A673 (cell line): ENCODE data around the gene ZNF827. TPM values are rescaled to one million over a fixed set of nuclear protein-coding genes. Genes with fewer than 3 reads are reported as not detected.

Source experiments
- BruUV-seq: library from RNA; stranded (reverse); fragments of 400-500 nt; replicated peaks from 2 replicates; lab custom pipeline; 2021; lab: Mats Ljungman, UMichigan
- CTCF ChIA-PET: fragments of 300-600 bp; sonication (Branson Sonifier 250); formaldehyde crosslinking; loops from one replicate; lab custom pipeline; 2022; ENCODE audit warnings: antibody characterized with exemption; lab: Charles Lee
- POLR2A ChIA-PET: fragments of 300-600 bp; sonication (Branson Sonifier 250); formaldehyde crosslinking; loops from one replicate; lab custom pipeline; 2022; ENCODE audit warnings: antibody characterized with exemption; ENCODE audit not compliant: low non-redundant PET; lab: Charles Lee
- DNase-seq: peaks from one replicate; pipeline ENCODE4 v3.0.0-alpha.2; 2015; ENCODE audit warnings: low spot score
- H3K27ac ChIP-seq: fragments of 200-600 bp; sonication (generic); 2 replicates; pipeline ENCODE4 v1.5.1; 2016; ENCODE audit warnings: mixed run types, low read depth, mild to moderate bottlenecking, mixed read lengths, antibody characterized with exemption, low read length; ENCODE audit not compliant: poor library complexity, severe bottlenecking
- H3K27me3 ChIP-seq: fragments of 200-600 bp; sonication (generic); replicated peaks from 2 replicates; pipeline ENCODE4 v1.6.1; 2017; ENCODE audit warnings: mixed run types, low read depth, mild to moderate bottlenecking, mixed read lengths, antibody characterized with exemption, low read length; ENCODE audit not compliant: insufficient read depth, poor library complexity
- H3K36me3 ChIP-seq: fragments of 200-600 bp; sonication (generic); 2 replicates; pipeline ENCODE4 v1.6.1; 2016; ENCODE audit warnings: mixed run types, mild to moderate bottlenecking, mixed read lengths, antibody characterized with exemption, low read length; ENCODE audit not compliant: insufficient read depth, poor library complexity, severe bottlenecking
- H3K4me1 ChIP-seq: fragments of 200-600 bp; sonication (generic); 2 replicates; pipeline ENCODE4 v1.6.1; 2017; ENCODE audit warnings: mixed run types, mild to moderate bottlenecking, mixed read lengths, antibody characterized with exemption, low read length; ENCODE audit not compliant: insufficient read depth, poor library complexity, severe bottlenecking
- H3K4me3 ChIP-seq: fragments of 200-600 bp; sonication (generic); 2 replicates; pipeline ENCODE4 v1.5.1; 2016; ENCODE audit warnings: low read depth, mixed run types, mild to moderate bottlenecking, mixed read lengths, low read length; ENCODE audit not compliant: poor library complexity, severe bottlenecking
- H3K9me3 ChIP-seq: fragments of 200-600 bp; sonication (generic); 2 replicates; pipeline ENCODE4 v1.6.1; 2016; ENCODE audit warnings: mixed run types, low read depth, mild to moderate bottlenecking, mixed read lengths, antibody characterized with exemption, low read length; ENCODE audit not compliant: poor library complexity, severe bottlenecking
- EZH2 ChIP-seq: fragments of 200-600 bp; sonication (generic); IDR thresholded peaks from 2 replicates; pipeline ENCODE4 v1.6.1; 2017; ENCODE audit warnings: borderline replicate concordance, low read depth, mild to moderate bottlenecking, mixed read lengths, antibody characterized with exemption, low read length; ENCODE audit not compliant: poor library complexity, severe bottlenecking
- intact Hi-C: fragments of 100-400 bp; cut with micrococcal nuclease; formaldehyde crosslinking; loops from one replicate; pipeline ENCODE4 v1.10.0; 2022; ENCODE audit not compliant: unreplicated experiment
- total RNA-seq: library from RNA; stranded (reverse); gene quantifications from 2 replicates; pipeline ENCODE4 v1.2.3, GENCODE V29; 2021
- TF ChIP-seq, protein P1 (sequence below): fragments of 300-800, 200-600 bp; sonication (generic); conservative IDR thresholded peaks from 2 replicates; pipeline ENCODE4 v1.5.1; 2017; ENCODE audit warnings: low read depth, mild to moderate bottlenecking, antibody characterized with exemption, low read length, moderate library complexity, mixed read lengths

Gene ZNF827
- total RNA-seq, 1 experiment from 2014 or later, result 20.0 TPM

DNA sequence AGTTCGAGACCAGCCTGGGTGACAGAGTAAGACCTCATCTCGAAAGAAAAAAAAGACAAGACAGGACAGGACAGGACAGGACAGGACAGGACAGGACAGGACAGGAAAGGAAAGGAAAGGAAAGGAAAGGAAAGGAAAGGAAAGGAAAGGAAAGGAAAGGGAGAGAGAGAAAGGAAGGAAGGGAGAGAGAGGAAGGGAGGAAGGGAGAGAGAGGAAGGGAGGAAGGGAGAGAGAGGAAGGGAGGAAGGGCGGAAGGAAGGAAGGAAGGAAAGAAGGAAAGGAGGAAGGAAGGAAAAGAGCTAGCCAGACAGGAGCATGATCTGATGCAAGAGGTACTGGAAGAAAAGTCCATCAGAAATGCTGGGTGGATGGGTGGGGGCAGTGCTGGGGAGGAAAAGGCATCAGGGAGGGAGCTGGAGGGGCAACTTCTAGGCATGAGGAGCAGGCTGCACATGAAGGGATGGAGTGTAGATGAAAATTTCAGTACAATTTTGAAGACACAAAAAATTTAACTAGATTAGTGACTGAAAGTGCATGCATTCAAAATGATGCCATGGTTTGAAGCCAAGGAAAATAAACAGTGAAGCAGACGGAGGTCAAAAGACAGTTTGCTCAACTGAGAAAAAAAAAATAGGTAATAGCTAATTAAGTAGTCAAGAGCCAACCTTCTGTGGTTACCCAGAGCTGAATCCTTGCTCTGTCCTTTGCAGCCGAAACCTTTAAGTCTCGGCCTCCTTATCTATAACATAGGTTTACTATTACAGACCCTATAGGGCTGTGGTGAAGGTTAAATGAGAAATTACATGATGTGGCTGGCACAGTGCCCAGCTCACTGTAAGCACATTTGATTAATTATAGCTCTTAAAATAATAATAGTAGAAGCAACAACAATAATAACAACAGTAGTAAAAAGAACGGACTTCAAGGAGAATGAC is 59.9 kb downstream of the ZNF827 start:
- no peaks in the 10 kb centered on the region for H3K36me3 ChIP-seq
- H3K27ac ChIP-seq, result no peak overlapping the region
- ChIA-PET CTCF (no interaction called here), POLR2A (no interaction called here)
- no peaks in the 10 kb centered on the region for H3K9me3 ChIP-seq
- no TSS peak for BruUV-seq
- H3K4me3 ChIP-seq, result no peak overlapping the region
- peaks cover 3% of the 10 kb centered on the region for H3K4me1 ChIP-seq
- no peaks in the 10 kb centered on the region for H3K27me3 ChIP-seq
- intact Hi-C loops, result no loop called here
- no peak for TF ChIP-seq EZH2
- TF ChIP-seq, protein P1, sequence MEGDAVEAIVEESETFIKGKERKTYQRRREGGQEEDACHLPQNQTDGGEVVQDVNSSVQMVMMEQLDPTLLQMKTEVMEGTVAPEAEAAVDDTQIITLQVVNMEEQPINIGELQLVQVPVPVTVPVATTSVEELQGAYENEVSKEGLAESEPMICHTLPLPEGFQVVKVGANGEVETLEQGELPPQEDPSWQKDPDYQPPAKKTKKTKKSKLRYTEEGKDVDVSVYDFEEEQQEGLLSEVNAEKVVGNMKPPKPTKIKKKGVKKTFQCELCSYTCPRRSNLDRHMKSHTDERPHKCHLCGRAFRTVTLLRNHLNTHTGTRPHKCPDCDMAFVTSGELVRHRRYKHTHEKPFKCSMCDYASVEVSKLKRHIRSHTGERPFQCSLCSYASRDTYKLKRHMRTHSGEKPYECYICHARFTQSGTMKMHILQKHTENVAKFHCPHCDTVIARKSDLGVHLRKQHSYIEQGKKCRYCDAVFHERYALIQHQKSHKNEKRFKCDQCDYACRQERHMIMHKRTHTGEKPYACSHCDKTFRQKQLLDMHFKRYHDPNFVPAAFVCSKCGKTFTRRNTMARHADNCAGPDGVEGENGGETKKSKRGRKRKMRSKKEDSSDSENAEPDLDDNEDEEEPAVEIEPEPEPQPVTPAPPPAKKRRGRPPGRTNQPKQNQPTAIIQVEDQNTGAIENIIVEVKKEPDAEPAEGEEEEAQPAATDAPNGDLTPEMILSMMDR, result no peak
- no peak for DNase-seq

DNA sequence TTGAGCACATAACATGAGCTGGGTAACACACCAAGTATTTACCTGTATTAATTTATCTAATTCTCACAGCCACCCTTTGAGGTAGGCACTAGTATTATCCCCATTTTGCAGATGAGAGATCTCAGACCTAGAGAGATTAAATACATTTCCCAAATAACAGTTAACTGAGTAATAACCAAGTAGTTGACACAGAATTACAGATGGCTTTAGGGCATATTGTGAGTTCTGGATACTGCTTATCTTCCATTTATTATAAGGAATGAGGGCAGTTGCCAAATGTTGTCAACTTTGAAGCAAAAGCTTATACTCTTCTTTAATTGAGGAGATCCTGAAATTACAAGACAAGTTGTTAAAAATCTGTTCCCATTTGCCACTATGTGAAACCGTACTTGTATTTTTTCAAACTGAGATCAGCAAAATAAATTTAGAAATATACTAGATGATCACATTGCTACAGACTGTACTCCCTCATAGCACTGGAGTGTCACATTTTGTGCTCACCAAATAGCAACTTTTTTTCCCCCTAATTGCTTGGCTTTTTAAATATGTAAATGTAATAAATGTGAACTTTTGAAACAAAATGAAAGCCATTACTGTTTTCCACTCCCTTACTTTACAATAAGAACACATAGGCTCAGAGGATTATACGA is 62.0 kb downstream of the ZNF827 start:
- no peak overlapping the region for H3K27ac ChIP-seq
- BruUV-seq, result no TSS peak
- no peak for TF ChIP-seq EZH2
- TF ChIP-seq, protein P1, result no peak
- intact Hi-C loops, result no loop called here
- ChIA-PET POLR2A (interaction anchor here (0.6 kb wide), 1 partner anchor 42 kb away, joined by 23 read pairs; no protein-coding TSS in a partner anchor), CTCF (no interaction called here)
- H3K27me3 ChIP-seq, result no peaks in the 10 kb centered on the region
- H3K4me1 ChIP-seq, result peaks cover 3% of the 10 kb centered on the region
- H3K4me3 ChIP-seq, result no peak overlapping the region
- no peak for DNase-seq
- H3K36me3 ChIP-seq, result no peaks in the 10 kb centered on the region
- no peaks in the 10 kb centered on the region for H3K9me3 ChIP-seq

DNA sequence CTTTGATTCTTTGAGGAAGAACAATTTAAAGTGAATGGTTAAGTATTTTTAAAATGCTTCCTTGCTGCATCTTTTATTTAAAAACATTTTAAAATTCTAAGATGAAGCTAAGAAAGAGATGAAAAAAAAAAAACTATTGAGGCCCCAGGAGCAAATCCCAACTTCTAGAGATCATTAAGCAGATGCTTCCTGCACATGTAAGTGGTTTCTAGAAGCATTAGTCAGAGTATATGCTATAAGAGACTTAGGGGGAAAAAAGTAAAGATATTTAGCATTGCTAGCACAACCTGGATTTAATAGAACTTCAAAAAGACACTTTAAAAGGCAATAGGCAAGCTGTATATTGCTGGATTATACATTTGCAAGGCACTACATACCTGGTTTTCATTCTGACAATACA is 64.7 kb downstream of the ZNF827 start:
- H3K27ac ChIP-seq, result no peak overlapping the region
- POLR2A ChIA-PET, result no interaction called here
- H3K36me3 ChIP-seq, result no peaks in the 10 kb centered on the region
- H3K9me3 ChIP-seq, result no peaks in the 10 kb centered on the region
- intact Hi-C loops, result loop anchor here (5.0 kb wide), 1 partner anchor 63 kb away; the partner anchor contains the start of gene ZNF827
- H3K4me1 ChIP-seq, result peaks cover 23% of the 10 kb centered on the region
- H3K27me3 ChIP-seq, result no peaks in the 10 kb centered on the region
- CTCF ChIA-PET, result no interaction called here
- H3K4me3 ChIP-seq, result no peak overlapping the region
- TF ChIP-seq EZH2, result no peak
- TF ChIP-seq, protein P1, result no peak
- no TSS peak for BruUV-seq
- no peak for DNase-seq
